GM18858 (cell line): ENCODE results near the gene PTBP2.

Experiments used
- ATAC-seq: cut with Tn5 transposase; IDR thresholded peaks from one replicate; pipeline ENCODE4 v1.9.1; 2021; ENCODE audit not compliant: unreplicated experiment

PTBP2 gene

GRCh38 chr1:96815914-96816313, 94.3 kb downstream of the PTBP2 start:
- ATAC-seq, result no peak

- ATAC-seq, result no peak
These were observed 98.5 kb downstream of the PTBP2 start for GRCh38 chr1:96820107-96820506.

GRCh38 chr1:96820671-96821070, 99.1 kb downstream of the PTBP2 start:
- ATAC-seq, result no peak

- ATAC-seq, result no peak
These were observed 103.6 kb downstream of the PTBP2 start for GRCh38 chr1:96825231-96825630.

- ATAC-seq, result no peak
These were observed 104.5 kb downstream of the PTBP2 start for GRCh38 chr1:96825950-96826576.

GRCh38 chr1:96833376-96833775, 111.8 kb downstream of the PTBP2 start:
- ATAC-seq, result no peak

DNA sequence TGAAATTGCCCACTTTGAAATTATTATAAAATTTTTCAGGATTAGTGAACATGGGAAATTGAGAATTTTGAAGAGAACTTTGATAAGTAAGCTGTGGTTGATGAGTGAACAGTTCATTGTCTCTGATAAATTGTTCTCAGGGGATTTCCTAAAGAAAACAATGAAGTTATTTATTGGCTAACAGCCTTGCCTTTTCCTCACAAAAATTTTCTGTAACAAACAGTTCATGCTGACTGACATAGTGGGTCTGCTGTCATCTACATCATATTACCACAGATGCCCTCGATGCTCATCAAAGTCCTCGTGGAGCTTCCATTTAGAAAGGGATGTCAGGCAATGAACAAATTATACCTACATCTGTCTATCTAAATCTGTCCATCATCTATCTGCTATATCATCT, 113.4 kb downstream of the PTBP2 start:
- no peak for ATAC-seq

DNA sequence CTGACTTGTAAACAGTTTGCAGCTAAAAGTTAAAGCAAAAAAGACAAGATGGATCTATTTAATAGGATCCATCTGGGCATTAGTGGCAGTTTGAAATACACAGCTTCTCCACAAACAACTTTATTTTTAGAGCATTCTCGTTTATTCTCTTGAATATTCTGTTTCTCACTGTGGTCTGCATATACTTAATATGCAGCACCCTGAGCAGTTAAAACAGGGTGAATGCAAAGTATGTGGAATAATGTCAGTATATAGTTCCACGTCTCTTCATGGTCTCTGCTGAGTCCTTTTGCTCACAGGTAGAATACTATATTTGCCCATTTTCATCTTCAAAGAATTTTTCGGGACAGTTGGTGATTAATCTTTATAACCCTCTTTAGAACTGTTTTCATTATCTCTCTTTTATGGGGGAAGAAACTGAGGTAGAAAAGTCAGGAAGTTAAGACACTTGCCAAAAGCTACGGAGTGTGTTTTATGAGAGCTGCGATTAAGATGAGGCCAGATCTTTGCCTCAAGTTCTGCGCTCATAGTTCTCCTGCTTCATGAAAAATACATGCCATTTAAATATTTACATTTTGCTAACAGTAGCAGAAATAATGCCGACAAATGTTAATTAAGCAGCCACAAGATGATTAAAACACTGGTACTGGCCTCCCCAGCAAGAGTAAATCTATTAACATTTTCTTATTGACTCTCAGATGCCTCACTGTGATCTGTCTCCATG, 115.6 kb downstream of the PTBP2 start:
- ATAC-seq, result no peak

DNA sequence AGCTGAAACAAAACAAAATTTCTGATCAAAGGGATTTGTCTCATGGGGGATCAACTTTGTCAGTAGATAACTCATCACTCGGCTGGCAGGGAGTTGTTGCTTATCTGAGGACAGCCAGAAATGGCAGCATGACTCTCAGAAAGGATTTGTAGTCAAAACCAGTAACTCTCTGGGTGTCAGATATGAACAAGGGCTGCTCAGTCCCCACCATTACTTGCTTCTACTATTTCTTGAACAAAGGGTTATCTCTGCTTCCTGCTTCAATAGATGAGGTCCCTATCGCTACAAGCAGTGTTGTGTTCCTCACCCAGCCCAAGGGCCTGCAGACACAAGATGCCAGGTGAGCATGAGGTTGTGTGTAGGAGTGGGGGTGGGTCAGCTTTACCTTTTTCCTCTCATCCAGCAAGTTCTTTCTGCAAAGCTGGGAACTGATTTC, 116.2 kb downstream of the PTBP2 start:
- ATAC-seq, result no peak

DNA sequence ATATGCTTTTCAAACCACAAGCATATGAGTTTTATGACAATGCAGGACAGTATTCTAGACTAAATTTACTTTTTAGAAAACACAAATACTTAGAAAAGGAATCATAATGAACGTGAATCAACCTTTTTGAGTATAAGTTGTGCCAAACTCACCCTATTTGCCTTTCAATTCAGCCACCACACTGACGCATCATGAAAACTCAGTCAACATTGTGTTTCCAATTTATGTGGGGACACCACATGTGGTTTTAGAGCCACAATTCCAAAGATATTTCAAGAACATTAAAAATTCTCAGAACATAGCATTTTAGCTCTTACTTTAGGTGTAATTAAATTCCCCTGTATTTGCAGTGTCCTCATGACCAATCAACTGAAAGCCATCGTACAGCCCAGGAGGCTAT, 118.8 kb downstream of the PTBP2 start:
- ATAC-seq, result no peak

- ATAC-seq, result no peak
These were observed 120.6 kb downstream of the PTBP2 start for GRCh38 chr1:96842215-96842614.

- no peak for ATAC-seq
These were observed 121.6 kb downstream of the PTBP2 start for GRCh38 chr1:96843196-96843595.

GRCh38 chr1:96843601-96844000, 122.0 kb downstream of the PTBP2 start:
- ATAC-seq, result no peak

GRCh38 chr1:96845464-96845863, 123.9 kb downstream of the PTBP2 start:
- peak; percentile 76 for ATAC-seq

DNA sequence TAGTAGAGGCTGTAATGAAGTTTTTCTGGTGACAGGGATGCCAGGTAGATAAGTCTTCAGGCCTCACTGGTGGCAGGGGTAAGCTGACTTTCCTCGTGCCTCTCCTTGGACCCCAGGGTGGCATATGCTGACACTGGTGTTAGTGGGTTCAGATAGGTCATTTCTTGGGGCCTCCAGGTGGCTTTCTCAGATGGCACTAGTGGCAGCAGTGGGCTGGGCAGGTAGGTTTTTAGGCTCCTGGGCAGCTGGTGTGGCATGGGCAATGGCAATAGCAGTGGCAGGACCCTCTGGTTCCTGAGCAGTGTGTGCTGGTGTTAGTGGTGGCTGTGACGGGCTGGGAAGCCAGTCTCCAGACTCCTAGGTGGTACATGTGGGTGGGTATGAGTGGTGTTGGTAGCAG, 140.3 kb downstream of the PTBP2 start:
- ATAC-seq, result no peak

DNA sequence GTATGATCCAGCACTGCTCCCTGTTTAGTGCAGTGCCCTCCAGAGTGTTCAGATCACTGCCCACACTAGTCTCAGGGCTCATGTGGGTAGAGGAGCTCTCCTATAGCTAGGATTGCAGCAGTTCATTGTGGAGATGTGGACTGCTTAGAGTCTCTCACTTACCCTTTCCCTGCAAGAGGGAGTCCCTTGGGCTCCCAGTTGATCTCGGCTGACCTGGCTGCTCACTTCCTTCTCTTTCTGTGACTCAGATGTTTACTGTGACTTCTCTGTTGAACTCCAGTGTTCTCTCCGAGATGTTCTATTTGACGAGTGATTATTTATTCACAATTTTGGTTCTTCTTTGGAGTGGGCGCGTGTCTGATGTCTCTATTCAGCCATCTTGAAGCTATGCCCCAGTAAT, 141.9 kb downstream of the PTBP2 start:
- ATAC-seq, result no peak
